ENCODE measurements around the gene PGM2. TPM values are rescaled to one million over a fixed set of nuclear protein-coding genes. Genes with fewer than 3 reads are reported as not detected.

The PGM2 gene
- 12.8 to 16.5 TPM (median 15.5 TPM) in 5 replicates for total RNA-seq (2022; extraction: Qiagen RNA extraction)

DNA sequence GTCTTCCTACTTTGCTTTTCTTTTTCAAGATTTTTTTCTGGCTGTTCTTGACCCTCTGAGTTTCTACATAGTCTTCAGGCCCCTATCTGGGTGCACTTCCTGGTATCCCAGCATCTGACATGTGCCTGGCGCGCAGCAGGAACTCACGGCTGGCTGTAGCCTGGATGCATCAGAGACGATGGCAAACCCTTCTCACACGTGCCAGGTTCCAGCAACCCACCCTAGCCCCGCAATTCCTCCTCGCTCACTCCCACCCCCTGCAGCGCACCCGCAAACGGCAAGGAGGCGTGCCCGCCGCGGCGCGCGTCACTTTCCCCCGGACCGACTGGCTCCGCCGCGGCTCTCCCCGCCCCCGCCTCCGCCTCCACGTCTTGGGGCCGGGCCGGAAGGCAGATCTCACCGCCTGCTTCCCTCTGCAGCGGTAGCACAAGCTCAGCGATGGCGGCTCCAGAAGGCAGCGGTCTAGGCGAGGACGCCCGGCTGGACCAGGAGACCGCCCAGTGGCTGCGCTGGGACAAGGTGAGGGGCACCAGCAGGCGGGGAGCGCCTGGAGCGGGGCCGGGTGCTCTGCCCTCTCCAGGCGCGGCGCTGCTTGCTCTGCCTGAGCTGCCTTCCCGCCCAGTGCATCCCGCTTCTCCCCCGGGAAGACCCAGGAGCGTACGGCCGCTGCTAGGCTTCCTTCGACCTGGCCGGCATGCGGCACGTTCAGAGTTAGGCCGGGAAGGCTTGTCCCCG lies at the start of gene PGM2:
Gene PGM2 (plus strand): TSS at position 392 of the 735 bp plus-strand sequence. CDS start 47 bp downstream, at position 439.

GRCh38 chr4:37890801-37891259 lies 64.3 kb downstream of the PGM2 start, which contains the start of gene TBC1D1:
Gene TBC1D1 (plus strand): TSS chr4:37891084. CDS start chr4:37902096, 11,012 bp downstream.

Other genes starting within 250 kb of the PGM2 start
- gene RELL1, start 140.3 kb upstream of the PGM2 start, total RNA-seq (2022; extraction: Qiagen RNA extraction) = 4.7 to 9.0 TPM (median 4.9 TPM) in 5 replicates
- gene TBC1D1, start 64.4 kb downstream of the PGM2 start, total RNA-seq (2022; extraction: Qiagen RNA extraction) = 22.9 to 27.3 TPM (median 25.1 TPM) in 5 replicates
- gene PTTG2, start 133.7 kb downstream of the PGM2 start, total RNA-seq (2022; extraction: Qiagen RNA extraction) = not detected in 5 replicates

Measured in A549 treated with AZD2906 at 1 μM for 4 hours (cell line).